ENCODE results near the gene TSPYL6. TPM values are rescaled to one million over a fixed set of nuclear protein-coding genes. Genes with fewer than 3 reads are reported as not detected.

TSPYL6 gene
- total and polyA plus RNA-seq, 2 experiments from 2014 or later: not detected

DNA sequence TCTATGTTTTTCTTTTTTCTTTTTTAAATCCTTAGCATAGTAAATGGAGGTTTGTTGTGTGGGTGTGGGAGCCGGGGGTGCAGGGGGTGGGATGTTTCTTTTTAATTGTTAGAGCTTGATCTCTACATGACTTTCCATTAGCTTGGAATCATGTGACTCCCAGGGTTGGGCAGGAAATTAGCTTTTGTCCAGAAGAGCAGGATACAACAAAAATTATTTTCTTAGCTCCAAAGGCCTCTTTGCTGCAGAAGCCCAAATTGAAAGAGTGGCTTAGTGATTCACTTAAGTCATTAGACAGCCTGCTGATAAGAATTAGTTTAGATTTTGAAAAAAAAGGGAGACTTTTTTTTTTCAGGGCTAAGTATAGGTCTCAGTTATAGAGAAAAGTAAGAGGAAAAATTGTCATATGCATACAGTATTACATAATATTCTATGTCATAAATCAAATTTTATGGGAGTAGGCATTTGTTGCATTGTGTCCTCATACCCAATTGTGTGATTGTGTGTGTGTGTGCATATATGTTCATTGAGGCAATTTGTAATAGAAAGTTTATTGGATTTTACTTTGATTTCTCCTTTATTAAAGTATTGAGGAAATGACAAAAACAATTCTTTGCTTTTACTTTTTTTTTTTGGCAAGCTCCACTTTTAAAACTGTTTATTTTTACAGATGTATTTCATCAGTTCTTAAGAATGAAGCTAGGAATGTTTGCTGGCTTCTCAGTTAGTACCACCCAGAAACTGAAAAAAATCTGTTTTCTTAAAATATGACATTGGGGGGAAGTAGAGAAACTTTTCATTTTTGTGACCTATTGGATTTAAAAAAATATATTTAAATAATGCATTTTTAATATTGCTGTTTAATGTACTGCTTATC is 47.4 kb downstream of the TSPYL6 start:
- Histone ChIP-seq H3K36me3 (replicated peaks; ENCODE audit: insufficient read depth, low read depth) (no peaks in the 10 kb centered on the region), H3K79me2 (no peaks in the 10 kb centered on the region), H3K9me3 (ENCODE audit: low read depth) (no peaks in the 10 kb centered on the region), H3K9me2 (replicated peaks; ENCODE audit: insufficient read depth) (no peaks in the 10 kb centered on the region), H4K20me1 (ENCODE audit: insufficient read depth, poor library complexity, severe bottlenecking) (no peaks in the 10 kb centered on the region), H2AFZ (no peak overlapping the region), H3K27ac (no peak overlapping the region), H3K4me1 (ENCODE audit: insufficient read depth) (no peaks in the 10 kb centered on the region), H3K4me3 (no peak overlapping the region), H3K27me3 (no peaks in the 10 kb centered on the region), H3K4me2 (no peak overlapping the region)
- TF ChIP-seq EZH2 (IDR thresholded peaks at IDR 0.05; ENCODE audit: borderline replicate concordance): no peak
- TF ChIP-seq, protein P1, sequence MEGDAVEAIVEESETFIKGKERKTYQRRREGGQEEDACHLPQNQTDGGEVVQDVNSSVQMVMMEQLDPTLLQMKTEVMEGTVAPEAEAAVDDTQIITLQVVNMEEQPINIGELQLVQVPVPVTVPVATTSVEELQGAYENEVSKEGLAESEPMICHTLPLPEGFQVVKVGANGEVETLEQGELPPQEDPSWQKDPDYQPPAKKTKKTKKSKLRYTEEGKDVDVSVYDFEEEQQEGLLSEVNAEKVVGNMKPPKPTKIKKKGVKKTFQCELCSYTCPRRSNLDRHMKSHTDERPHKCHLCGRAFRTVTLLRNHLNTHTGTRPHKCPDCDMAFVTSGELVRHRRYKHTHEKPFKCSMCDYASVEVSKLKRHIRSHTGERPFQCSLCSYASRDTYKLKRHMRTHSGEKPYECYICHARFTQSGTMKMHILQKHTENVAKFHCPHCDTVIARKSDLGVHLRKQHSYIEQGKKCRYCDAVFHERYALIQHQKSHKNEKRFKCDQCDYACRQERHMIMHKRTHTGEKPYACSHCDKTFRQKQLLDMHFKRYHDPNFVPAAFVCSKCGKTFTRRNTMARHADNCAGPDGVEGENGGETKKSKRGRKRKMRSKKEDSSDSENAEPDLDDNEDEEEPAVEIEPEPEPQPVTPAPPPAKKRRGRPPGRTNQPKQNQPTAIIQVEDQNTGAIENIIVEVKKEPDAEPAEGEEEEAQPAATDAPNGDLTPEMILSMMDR (IDR thresholded peaks at IDR 0.05; ENCODE audit: poor library complexity): no peak
- no peak for TF ChIP-seq EZH2phosphoT487 (IDR thresholded peaks at IDR 0.05; ENCODE audit: low read depth, severe bottlenecking, unreplicated experiment)
- 75% methylated on average over 1 of the region's 1 CpG for WGBS (ENCODE audit: low lambda C conversion rate, missing lambda C conversion rate)
- no peak for DNase-seq (ENCODE audit: low spot score)

DNA sequence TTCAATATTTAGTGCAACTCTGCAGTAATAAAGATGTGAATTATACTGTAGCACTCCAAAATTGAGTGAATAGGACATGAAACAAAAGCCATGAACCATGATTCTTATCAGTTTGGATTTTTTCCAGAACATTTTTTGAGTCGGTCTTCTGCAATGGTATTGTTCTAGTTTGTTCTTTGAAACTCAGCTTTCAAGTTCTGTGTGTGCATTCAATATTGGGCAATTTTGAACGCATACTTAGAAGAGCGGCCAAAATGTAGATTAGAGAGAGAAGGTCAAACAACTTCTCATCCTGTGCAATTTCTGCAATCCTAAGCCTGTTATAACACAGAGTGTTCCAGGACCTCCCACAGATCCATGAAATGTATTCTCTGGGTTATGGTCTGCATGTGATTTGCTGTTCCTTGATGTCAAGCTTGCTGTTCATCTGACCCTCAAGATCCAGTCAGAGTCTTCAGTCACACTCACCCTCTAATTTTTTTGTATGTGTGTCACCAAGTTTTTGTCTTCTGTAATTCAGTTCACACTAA is 48.3 kb downstream of the TSPYL6 start:
- Histone ChIP-seq H4K20me1 (ENCODE audit: insufficient read depth, poor library complexity, severe bottlenecking) (no peaks in the 10 kb centered on the region), H3K27me3 (no peaks in the 10 kb centered on the region), H3K4me2 (no peak overlapping the region), H3K9me2 (replicated peaks; ENCODE audit: insufficient read depth) (no peaks in the 10 kb centered on the region), H3K36me3 (replicated peaks; ENCODE audit: insufficient read depth, low read depth) (no peaks in the 10 kb centered on the region), H2AFZ (no peak overlapping the region), H3K79me2 (no peaks in the 10 kb centered on the region), H3K4me3 (no peak overlapping the region), H3K9me3 (ENCODE audit: low read depth) (no peaks in the 10 kb centered on the region), H3K27ac (no peak overlapping the region), H3K4me1 (ENCODE audit: insufficient read depth) (no peaks in the 10 kb centered on the region)
- DNase-seq (ENCODE audit: low spot score): no peak
- TF ChIP-seq, protein P1 (IDR thresholded peaks at IDR 0.05; ENCODE audit: poor library complexity): no peak
- TF ChIP-seq EZH2 (IDR thresholded peaks at IDR 0.05; ENCODE audit: borderline replicate concordance) (no peak), EZH2phosphoT487 (IDR thresholded peaks at IDR 0.05; ENCODE audit: low read depth, severe bottlenecking, unreplicated experiment) (no peak)
- 57% methylated on average over 3 of the region's 3 CpGs for WGBS (ENCODE audit: low lambda C conversion rate, missing lambda C conversion rate)

DNA sequence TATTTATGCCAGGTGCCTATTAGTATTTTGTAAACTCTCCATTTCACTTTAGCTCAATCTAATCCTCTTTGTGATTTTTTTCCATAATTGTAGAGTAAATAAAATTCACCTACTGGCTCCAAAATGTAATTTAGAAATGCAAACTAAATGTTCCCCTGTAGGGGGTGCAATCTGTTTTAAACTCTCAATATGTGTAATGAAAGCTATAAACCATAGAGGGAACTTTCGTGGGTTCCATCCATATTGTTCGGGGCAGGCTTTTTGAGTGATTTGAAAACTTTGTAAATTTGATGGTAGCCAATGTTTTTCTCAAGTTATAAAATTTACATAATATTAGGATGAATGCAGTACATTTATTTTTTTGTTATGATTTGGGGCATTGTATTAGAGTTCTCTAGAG is 49.4 kb downstream of the TSPYL6 start:
- H3K4me2 ChIP-seq: no peak overlapping the region
- no peak overlapping the region for H2AFZ ChIP-seq
- WGBS (ENCODE audit: low lambda C conversion rate, missing lambda C conversion rate): 77% methylated on average over 2 of the region's 2 CpGs
- H3K4me3 ChIP-seq: no peak overlapping the region
- DNase-seq (ENCODE audit: low spot score): peak; percentile 13
- no peaks in the 10 kb centered on the region for H3K36me3 ChIP-seq (replicated peaks; ENCODE audit: insufficient read depth, low read depth)
- H3K27me3 ChIP-seq: no peaks in the 10 kb centered on the region
- no peaks in the 10 kb centered on the region for H3K9me2 ChIP-seq (replicated peaks; ENCODE audit: insufficient read depth)
- no peaks in the 10 kb centered on the region for H4K20me1 ChIP-seq (ENCODE audit: insufficient read depth, poor library complexity, severe bottlenecking)
- no peaks in the 10 kb centered on the region for H3K9me3 ChIP-seq (ENCODE audit: low read depth)
- H3K27ac ChIP-seq: no peak overlapping the region
- TF ChIP-seq EZH2 (IDR thresholded peaks at IDR 0.05; ENCODE audit: borderline replicate concordance): no peak
- TF ChIP-seq EZH2phosphoT487 (IDR thresholded peaks at IDR 0.05; ENCODE audit: low read depth, severe bottlenecking, unreplicated experiment): no peak
- TF ChIP-seq, protein P1 (IDR thresholded peaks at IDR 0.05; ENCODE audit: poor library complexity): peak; percentile 44
- no peaks in the 10 kb centered on the region for H3K4me1 ChIP-seq (ENCODE audit: insufficient read depth)
- no peaks in the 10 kb centered on the region for H3K79me2 ChIP-seq

Measured in hepatocyte (in vitro differentiated cells).